WERI-Rb-1 (cell line): Measurements from ENCODE around the gene CDKL4.
"Not testable (repeated sequence)": the region's sequence is repeated elsewhere in the genome, so short reads cannot be mapped to it uniquely, and the experiment has no call there.

ENCODE experiments used
- DNase-seq: peaks from one replicate; pipeline ENCODE4 v3.0.0-alpha.2; 2020
- H3K27ac ChIP-seq: fragments of 250-450 bp; sonication (Bioruptor Pico); 2 replicates; pipeline ENCODE4 v1.5.1; 2020; ENCODE audit warnings: mild to moderate bottlenecking, moderate library complexity
- H3K27me3 ChIP-seq: fragments of 250-450 bp; sonication (Bioruptor Pico); 2 replicates; pipeline ENCODE4 v1.5.1; 2021; ENCODE audit warnings: mild to moderate bottlenecking, low read depth, moderate library complexity; ENCODE audit not compliant: insufficient read depth, severe bottlenecking
- H3K36me3 ChIP-seq: fragments of 250-450 bp; sonication (Bioruptor Pico); 2 replicates; pipeline ENCODE4 v1.5.1; 2020; ENCODE audit warnings: mild to moderate bottlenecking, moderate library complexity
- H3K4me3 ChIP-seq: 2 replicates; pipeline ENCODE4 v1.5.1; 2011; ENCODE audit warnings: low read depth, mild to moderate bottlenecking, control low read depth, low read length
- H3K9me3 ChIP-seq: fragments of 250-450 bp; sonication (Bioruptor Pico); 2 replicates; pipeline ENCODE4 v1.5.1; 2021; ENCODE audit warnings: mild to moderate bottlenecking, moderate library complexity; ENCODE audit not compliant: severe bottlenecking
- CTCF ChIP-seq: IDR thresholded peaks from 2 replicates; pipeline ENCODE4 v1.5.1; 2011; ENCODE audit warnings: low read depth, mild to moderate bottlenecking, control low read depth, inconsistent platforms, low read length

CDKL4 gene

GRCh38 chr2:39179974-39180960 lies 63.5 kb downstream of the CDKL4 start:
- Histone ChIP-seq H3K9me3 (no peaks in the 10 kb centered on the region), H3K27ac (no peak overlapping the region), H3K4me3 (no peak overlapping the region), H3K36me3 (no peaks in the 10 kb centered on the region), H3K27me3 (no peaks in the 10 kb centered on the region)
- no peak for TF ChIP-seq CTCF
- DNase-seq = no peak

DNA sequence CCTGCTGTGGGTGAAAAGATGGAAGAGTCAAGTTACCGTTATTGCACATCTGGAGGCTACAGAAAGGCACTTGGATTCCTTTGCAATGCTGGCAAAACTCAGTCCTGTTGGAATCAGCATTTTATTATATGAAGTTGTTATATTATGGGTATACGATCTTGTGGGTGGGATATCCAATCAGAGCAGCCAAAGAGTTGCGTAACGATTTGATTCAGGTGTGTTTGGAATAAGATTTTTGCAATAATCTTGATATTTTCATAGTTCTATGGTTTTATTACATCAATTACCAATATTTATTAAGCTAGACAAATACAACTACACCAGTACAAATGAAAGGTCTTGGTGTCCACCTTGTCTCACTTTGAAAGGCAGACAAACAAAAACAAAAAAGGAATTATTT lies 65.0 kb downstream of the CDKL4 start:
- Histone ChIP-seq H3K27me3 (no peaks in the 10 kb centered on the region), H3K9me3 (no peaks in the 10 kb centered on the region), H3K36me3 (no peaks in the 10 kb centered on the region), H3K4me3 (no peak overlapping the region), H3K27ac (no peak overlapping the region)
- TF ChIP-seq CTCF = no peak
- DNase-seq = no peak

- Histone ChIP-seq H3K9me3 (no peaks in the 10 kb centered on the region), H3K4me3 (no peak overlapping the region), H3K27ac (no peak overlapping the region), H3K27me3 (no peaks in the 10 kb centered on the region), H3K36me3 (no peaks in the 10 kb centered on the region)
- no peak for DNase-seq
- TF ChIP-seq CTCF = no peak
These were observed 66.8 kb downstream of the CDKL4 start for GRCh38 chr2:39176997-39177396.

DNA sequence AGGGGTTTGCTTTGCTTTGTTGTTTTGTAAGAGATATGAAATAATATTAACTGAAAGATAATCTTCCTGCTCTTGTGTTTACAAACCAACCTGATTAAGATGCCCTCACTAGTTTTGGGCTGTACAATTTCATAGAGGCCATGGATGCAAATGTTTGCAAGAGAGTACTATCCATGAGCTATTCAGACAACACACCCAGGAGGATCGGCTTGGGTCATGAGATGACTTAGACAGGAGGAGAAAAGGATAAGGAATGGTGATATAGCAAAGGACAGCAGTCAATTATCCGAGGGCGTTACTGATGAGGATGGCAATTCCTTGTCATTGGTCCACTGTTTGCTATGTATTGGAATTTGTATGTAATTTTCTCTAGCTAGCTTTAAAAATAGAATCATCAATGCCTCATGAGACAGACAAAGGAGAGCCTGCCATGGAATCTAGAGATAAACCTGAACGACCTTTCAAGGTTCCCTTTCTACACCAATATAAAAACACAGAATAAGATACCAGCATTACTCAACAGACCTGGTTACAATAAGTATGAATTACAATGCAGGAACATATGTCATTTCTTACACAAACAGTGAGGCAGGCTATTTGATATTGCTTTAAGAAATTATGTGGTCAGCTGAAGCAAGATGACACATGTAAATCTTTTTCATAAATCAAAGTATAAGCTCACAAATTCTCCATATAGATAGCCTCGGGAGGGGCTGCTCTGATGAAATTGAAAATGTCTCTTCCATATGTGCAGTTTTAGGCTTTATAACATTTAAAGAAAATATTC lies 68.6 kb downstream of the CDKL4 start:
- H3K9me3 ChIP-seq = no peaks in the 10 kb centered on the region
- H3K27me3 ChIP-seq = no peaks in the 10 kb centered on the region
- TF ChIP-seq CTCF = no peak
- H3K4me3 ChIP-seq = no peak overlapping the region
- DNase-seq = no peak
- H3K36me3 ChIP-seq = no peaks in the 10 kb centered on the region
- no peak overlapping the region for H3K27ac ChIP-seq

GRCh38 chr2:39174022-39174421 lies 69.7 kb downstream of the CDKL4 start:
- TF ChIP-seq CTCF = no peak
- Histone ChIP-seq H3K27ac (no peak overlapping the region), H3K9me3 (no peaks in the 10 kb centered on the region), H3K27me3 (no peaks in the 10 kb centered on the region), H3K36me3 (no peaks in the 10 kb centered on the region), H3K4me3 (no peak overlapping the region)
- no peak for DNase-seq

DNA sequence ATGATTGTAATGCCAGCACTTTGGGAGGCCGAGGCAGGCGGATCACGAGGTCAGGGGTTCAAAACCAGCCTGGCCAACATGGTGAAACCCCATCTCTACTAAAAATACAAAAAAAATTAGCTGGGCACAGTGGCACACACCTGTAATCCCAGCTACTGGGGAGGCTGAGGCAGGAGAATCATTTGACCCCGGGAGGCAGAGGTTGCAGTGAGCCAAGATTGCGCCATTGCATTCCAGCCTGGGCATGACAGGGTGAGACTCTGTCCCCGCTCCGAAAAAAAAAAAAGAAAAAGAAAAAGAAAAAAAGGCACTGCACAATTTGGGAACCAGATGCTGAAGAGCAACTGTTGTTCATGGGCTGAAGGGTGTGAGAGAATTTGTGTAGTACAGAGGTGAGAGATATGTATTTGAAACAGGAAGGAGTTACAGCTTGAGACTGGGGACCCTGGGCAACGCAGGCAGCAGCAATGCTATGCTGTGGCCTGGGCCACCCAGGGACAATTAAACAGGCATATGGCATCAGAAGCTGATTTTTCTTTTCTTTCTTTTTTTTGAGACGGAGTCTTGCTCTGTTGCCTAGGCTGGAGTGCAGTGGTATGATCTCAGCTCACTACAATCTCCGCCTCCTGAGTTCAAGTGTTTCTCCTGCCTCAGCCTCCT lies 71.6 kb downstream of the CDKL4 start:
- H3K9me3 ChIP-seq, H3K27me3 ChIP-seq, H3K36me3 ChIP-seq, H3K27ac ChIP-seq, DNase-seq, H3K4me3 ChIP-seq: not testable (repeated sequence)
